ENCODE data around the gene PRR22. TPM values are rescaled to one million over a fixed set of nuclear protein-coding genes. Genes with fewer than 3 reads are reported as not detected.

Gene PRR22
- polyA plus RNA-seq, 1 donor, result 2.2 TPM

- DNase-seq (ENCODE audit: low read depth), result no peak
These were observed 29.7 kb upstream of the PRR22 start for GRCh38 chr19:5814123-5814851.

- no peak for DNase-seq (ENCODE audit: low read depth)
These were observed 26.6 kb upstream of the PRR22 start for GRCh38 chr19:5811117-5811516.

- no peak for DNase-seq (ENCODE audit: low read depth)
These were observed 24.9 kb upstream of the PRR22 start for GRCh38 chr19:5809469-5809868.

GRCh38 chr19:5809053-5809452, 24.5 kb upstream of the PRR22 start:
- DNase-seq (ENCODE audit: low read depth), result no peak

GRCh38 chr19:5808120-5808816, 23.7 kb upstream of the PRR22 start:
- DNase-seq (ENCODE audit: low read depth), result no peak

- no peak for DNase-seq (ENCODE audit: low read depth)
These were observed 22.4 kb upstream of the PRR22 start for GRCh38 chr19:5806905-5807304.

GRCh38 chr19:5806133-5806489, 21.6 kb upstream of the PRR22 start:
- no peak for DNase-seq (ENCODE audit: low read depth)

GRCh38 chr19:5805462-5806132, 21.1 kb upstream of the PRR22 start:
- no peak for DNase-seq (ENCODE audit: low read depth)

- no peak for DNase-seq (ENCODE audit: low read depth)
These were observed 20.2 kb upstream of the PRR22 start, which contains the start of gene NRTN for GRCh38 chr19:5804516-5805461. NRTN (plus strand) TSS chr19:5805067; CDS start chr19:5824166, 19,099 bp downstream.

GRCh38 chr19:5803752-5804515, 19.4 kb upstream of the PRR22 start:
- DNase-seq (ENCODE audit: low read depth), result peak; percentile 50

- DNase-seq (ENCODE audit: low read depth), result no peak
These were observed 18.9 kb upstream of the PRR22 start for GRCh38 chr19:5803441-5803751.

GRCh38 chr19:5801796-5802619, 17.5 kb upstream of the PRR22 start:
- DNase-seq (ENCODE audit: low read depth), result no peak

- no peak for DNase-seq (ENCODE audit: low read depth)
These were observed 16.1 kb upstream of the PRR22 start for GRCh38 chr19:5800361-5801270.

- no peak for DNase-seq (ENCODE audit: low read depth)
These were observed 15.0 kb upstream of the PRR22 start for GRCh38 chr19:5799247-5800241.

- no peak for DNase-seq (ENCODE audit: low read depth)
These were observed 13.7 kb upstream of the PRR22 start for GRCh38 chr19:5798244-5798643.

- no peak for DNase-seq (ENCODE audit: low read depth)
These were observed 10.9 kb upstream of the PRR22 start for GRCh38 chr19:5795382-5795919.

GRCh38 chr19:5793188-5793587, 8.6 kb upstream of the PRR22 start:
- DNase-seq (ENCODE audit: low read depth), result no peak

GRCh38 chr19:5792224-5792623, 7.7 kb upstream of the PRR22 start:
- no peak for DNase-seq (ENCODE audit: low read depth)
